ES-I3 (cell line): ENCODE results near the gene APBB2.

Experiments used
- H3K36me3 ChIP-seq: 2 replicates; pipeline ENCODE4 v1.6.1; 2013; ENCODE audit warnings: mild to moderate bottlenecking, low read length, control low read depth, moderate library complexity; ENCODE audit not compliant: insufficient read depth
- H3K4me1 ChIP-seq: 2 replicates; pipeline ENCODE4 v1.6.1; 2013; ENCODE audit warnings: mild to moderate bottlenecking, control low read depth, low read length; ENCODE audit not compliant: insufficient read depth
- H3K9ac ChIP-seq: 2 replicates; pipeline ENCODE4 v1.6.1; 2013; ENCODE audit warnings: low read depth, mild to moderate bottlenecking, low read length, moderate library complexity
- H3K9me3 ChIP-seq: 2 replicates; pipeline ENCODE4 v1.6.1; 2013; ENCODE audit warnings: mild to moderate bottlenecking, low read length, moderate library complexity; ENCODE audit not compliant: control insufficient read depth, insufficient read depth

The APBB2 gene

DNA sequence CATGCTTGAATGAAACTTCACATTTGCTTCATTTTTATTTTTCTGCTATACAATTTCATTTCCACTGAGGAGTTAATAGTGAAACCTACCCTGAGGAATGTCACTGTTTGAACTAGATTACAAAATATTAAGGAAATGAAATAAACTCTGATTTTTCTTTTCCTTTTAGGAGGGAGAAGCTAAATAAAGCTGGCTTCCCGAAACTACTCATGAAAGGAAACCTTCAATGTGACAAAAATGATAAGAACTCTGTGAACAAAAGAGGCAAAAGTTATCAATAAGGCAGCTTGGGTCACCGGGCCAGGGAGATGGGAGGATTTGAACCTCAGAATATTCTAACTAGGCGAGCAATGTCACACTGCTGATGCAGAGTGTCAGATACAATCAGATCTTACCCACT is 185.2 kb downstream of the APBB2 start:
- Histone ChIP-seq H3K9me3 (peaks cover 5% of the 10 kb centered on the region), H3K36me3 (peaks cover 3% of the 10 kb centered on the region; the same call in 1 of the 2 replicates), H3K4me1 (no peaks in the 10 kb centered on the region), H3K9ac (no peak overlapping the region)

GRCh38 chr4:41028392-41029076 is 185.8 kb downstream of the APBB2 start:
- peaks cover 5% of the 10 kb centered on the region for H3K9me3 ChIP-seq
- no peaks in the 10 kb centered on the region for H3K4me1 ChIP-seq
- no peaks in the 10 kb centered on the region; the same call in 1 of the 2 replicates for H3K36me3 ChIP-seq
- H3K9ac ChIP-seq: no peak overlapping the region

- no peaks in the 10 kb centered on the region for H3K4me1 ChIP-seq
- no peaks in the 10 kb centered on the region; the same call in 1 of the 2 replicates for H3K36me3 ChIP-seq
- peaks cover 5% of the 10 kb centered on the region for H3K9me3 ChIP-seq
- no peak overlapping the region for H3K9ac ChIP-seq
Observed at GRCh38 chr4:41026971-41027370, 187.4 kb downstream of the APBB2 start.

GRCh38 chr4:41025824-41026223 is 188.5 kb downstream of the APBB2 start:
- Histone ChIP-seq H3K9ac (no peak overlapping the region), H3K36me3 (no peaks in the 10 kb centered on the region; the same call in 1 of the 2 replicates), H3K4me1 (no peaks in the 10 kb centered on the region), H3K9me3 (peaks cover 10% of the 10 kb centered on the region)

DNA sequence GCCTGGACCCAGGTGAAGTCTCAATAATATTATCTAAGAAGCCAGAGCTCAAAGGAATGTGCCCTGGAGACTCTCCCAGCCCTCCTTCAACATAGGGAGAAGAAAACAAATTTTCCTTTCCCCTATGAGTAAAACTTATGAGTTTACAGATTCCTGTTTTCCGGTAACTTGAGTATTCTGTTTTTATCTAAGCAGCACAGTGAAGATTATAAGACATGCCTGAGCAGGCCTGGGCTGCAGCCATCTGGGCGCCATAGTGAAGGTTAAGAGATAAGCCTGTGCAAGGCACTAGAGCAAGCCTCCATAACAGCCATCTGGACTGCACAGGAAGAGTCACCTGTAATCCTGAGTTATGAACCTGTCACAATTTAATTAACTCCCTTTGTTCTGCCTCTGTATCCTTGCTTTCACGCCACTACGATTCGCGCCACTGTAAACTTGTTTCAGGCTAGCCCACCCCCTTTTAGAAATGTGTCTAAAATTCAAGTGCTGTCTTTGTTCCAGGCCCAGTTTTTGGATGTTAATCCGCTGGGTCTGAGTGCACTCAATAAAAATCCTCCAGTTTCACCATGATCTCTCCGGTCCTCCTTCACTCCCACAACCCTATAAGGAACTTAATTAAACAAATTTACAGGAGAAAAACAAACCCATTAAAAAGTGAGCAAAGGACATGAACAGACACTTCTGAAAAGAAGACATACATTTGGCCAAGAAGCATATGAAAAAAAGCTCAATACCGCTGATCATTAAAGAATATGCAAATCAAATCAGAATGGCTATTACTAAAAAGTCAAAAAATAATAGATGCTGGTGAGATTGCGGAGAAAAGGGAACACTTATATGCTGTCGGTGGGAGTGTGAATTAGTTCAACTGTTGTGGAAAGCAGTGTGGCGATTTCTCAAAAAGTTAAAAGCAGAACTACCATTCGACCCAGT is 189.5 kb downstream of the APBB2 start:
- no peak overlapping the region for H3K9ac ChIP-seq
- no peaks in the 10 kb centered on the region for H3K4me1 ChIP-seq
- no peaks in the 10 kb centered on the region; the same call in 1 of the 2 replicates for H3K36me3 ChIP-seq
- peaks cover 10% of the 10 kb centered on the region for H3K9me3 ChIP-seq

- Histone ChIP-seq H3K9me3 (peaks cover 7% of the 10 kb centered on the region), H3K4me1 (peaks cover 4% of the 10 kb centered on the region; the same call in 1 of the 2 replicates), H3K36me3 (no peaks in the 10 kb centered on the region), H3K9ac (no peak overlapping the region)
Observed at GRCh38 chr4:41022116-41022515, 192.2 kb downstream of the APBB2 start.

GRCh38 chr4:41015016-41015675 is 199.2 kb downstream of the APBB2 start:
- Histone ChIP-seq H3K4me1 (peaks cover 7% of the 10 kb centered on the region; the same call in 1 of the 2 replicates), H3K36me3 (no peaks in the 10 kb centered on the region), H3K9ac (no peak overlapping the region), H3K9me3 (no peaks in the 10 kb centered on the region)

GRCh38 chr4:41014158-41014557 is 200.2 kb downstream of the APBB2 start:
- H3K9ac ChIP-seq: no peak overlapping the region
- no peaks in the 10 kb centered on the region for H3K36me3 ChIP-seq
- peaks cover 7% of the 10 kb centered on the region; the same call in 1 of the 2 replicates for H3K4me1 ChIP-seq
- H3K9me3 ChIP-seq: no peaks in the 10 kb centered on the region

DNA sequence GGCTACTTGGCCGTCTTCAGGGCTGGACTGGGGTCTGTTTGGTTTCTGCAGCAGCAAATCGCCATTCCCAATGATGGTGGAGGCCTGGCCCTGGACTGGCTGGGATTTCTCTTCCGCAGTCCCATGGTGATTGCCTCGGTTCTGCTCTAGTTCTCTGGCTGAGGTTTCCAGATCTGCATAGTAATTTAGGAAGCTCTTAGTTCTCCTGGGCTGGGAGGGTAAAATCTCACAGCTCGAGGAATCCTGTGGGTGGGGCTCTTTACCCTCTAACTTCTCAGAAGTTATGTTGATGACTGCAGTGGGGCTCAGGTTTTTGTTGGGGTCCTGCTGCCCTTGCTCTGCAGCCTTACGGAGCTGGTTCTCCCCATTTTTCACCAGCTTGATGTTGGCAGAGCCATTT is 200.6 kb downstream of the APBB2 start:
- Histone ChIP-seq H3K4me1 (peaks cover 7% of the 10 kb centered on the region; the same call in 1 of the 2 replicates), H3K36me3 (no peaks in the 10 kb centered on the region), H3K9ac (no peak overlapping the region), H3K9me3 (no peaks in the 10 kb centered on the region)

DNA sequence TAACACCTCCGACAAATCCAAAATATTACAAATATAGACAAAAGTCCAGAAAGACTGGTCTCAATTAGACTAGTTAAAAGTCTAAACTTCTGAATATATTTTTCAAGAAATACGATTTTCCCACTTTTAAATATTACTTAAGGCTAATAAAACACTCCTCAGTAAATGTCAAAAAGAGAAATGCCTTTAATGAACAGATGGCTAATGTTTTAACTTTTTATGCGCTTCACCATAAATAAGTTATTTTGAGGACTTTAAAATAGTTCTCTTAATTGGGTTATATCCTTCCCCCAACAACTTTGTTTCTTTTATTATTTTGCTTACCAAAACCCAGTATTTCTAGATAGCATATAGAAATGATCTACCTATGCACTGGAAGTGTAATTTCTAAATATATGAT is 201.4 kb downstream of the APBB2 start:
- peaks cover 5% of the 10 kb centered on the region; the same call in 1 of the 2 replicates for H3K4me1 ChIP-seq
- H3K9ac ChIP-seq: no peak overlapping the region
- H3K9me3 ChIP-seq: no peaks in the 10 kb centered on the region
- H3K36me3 ChIP-seq: no peaks in the 10 kb centered on the region

- Histone ChIP-seq H3K9me3 (no peaks in the 10 kb centered on the region), H3K4me1 (peaks cover 4% of the 10 kb centered on the region; the same call in 1 of the 2 replicates), H3K9ac (no peak overlapping the region), H3K36me3 (no peaks in the 10 kb centered on the region)
Observed at GRCh38 chr4:41012293-41012692, 202.0 kb downstream of the APBB2 start.

- no peak overlapping the region for H3K9ac ChIP-seq
- no peaks in the 10 kb centered on the region for H3K9me3 ChIP-seq
- peaks cover 4% of the 10 kb centered on the region; the same call in 1 of the 2 replicates for H3K4me1 ChIP-seq
- H3K36me3 ChIP-seq: no peaks in the 10 kb centered on the region
Observed at GRCh38 chr4:41009411-41009810, 204.9 kb downstream of the APBB2 start.

DNA sequence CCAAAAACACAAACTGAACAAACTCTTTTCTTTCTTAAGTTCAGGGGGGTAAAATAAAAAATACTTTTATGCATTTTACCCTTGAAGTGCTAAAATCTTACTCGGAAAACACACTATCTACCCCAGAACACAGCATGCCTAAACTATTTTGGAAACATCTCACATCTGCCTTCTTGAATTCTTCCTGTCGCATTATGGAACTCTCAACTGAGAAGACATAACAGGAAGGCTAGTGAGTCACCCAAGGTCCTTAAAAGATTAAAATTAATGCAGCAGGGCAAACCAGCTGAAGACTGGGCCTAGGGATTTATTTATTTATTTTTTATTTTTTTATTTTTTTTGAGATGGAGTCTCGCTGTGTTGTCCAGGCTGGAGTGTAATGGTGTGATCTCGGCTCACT is 208.2 kb downstream of the APBB2 start:
- Histone ChIP-seq H3K36me3 (no peaks in the 10 kb centered on the region), H3K9ac (no peak overlapping the region), H3K4me1 (no peaks in the 10 kb centered on the region; the same call in 1 of the 2 replicates), H3K9me3 (no peaks in the 10 kb centered on the region)

DNA sequence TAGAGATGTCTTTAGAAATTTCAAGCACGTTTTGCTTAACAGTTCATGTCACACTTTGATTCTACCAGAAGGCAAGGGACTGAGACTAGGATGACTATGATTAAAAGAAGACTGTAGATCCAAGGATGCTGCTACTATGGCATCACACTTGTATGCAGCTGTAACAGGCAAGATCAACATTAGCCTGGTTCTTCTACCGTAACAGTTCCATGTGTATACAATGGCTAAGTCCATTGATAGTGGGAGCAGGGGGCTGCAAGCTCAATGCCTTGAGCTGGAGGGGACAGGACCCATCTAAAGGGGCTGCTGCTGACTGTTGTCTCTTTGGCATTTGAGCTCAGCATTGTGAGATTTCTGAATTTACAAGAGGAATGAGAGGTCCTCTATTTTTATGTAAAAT is 212.0 kb downstream of the APBB2 start:
- Histone ChIP-seq H3K4me1 (peaks cover 14% of the 10 kb centered on the region), H3K36me3 (no peaks in the 10 kb centered on the region), H3K9me3 (no peaks in the 10 kb centered on the region)

More for the DNA sequence above, 212.0 kb downstream of the APBB2 start:
- H3K9ac ChIP-seq: no peak overlapping the region
